Activated CD8-positive, alpha-beta memory T cell treated with anti-CD3 and anti-CD28 coated beads, Interleukin-2, amount 50 U/mL, for 24 hours (primary cell): ENCODE results near the gene TMEM202.
"Not testable (repeated sequence)": the region's sequence is repeated elsewhere in the genome, so short reads cannot be mapped to it uniquely, and the experiment has no call there.

Experiments
- DNase-seq: peaks from one replicate; pipeline ENCODE4 v3.0.0-alpha.2; 2020; ENCODE audit errors: extremely low read depth

TMEM202 gene

DNA sequence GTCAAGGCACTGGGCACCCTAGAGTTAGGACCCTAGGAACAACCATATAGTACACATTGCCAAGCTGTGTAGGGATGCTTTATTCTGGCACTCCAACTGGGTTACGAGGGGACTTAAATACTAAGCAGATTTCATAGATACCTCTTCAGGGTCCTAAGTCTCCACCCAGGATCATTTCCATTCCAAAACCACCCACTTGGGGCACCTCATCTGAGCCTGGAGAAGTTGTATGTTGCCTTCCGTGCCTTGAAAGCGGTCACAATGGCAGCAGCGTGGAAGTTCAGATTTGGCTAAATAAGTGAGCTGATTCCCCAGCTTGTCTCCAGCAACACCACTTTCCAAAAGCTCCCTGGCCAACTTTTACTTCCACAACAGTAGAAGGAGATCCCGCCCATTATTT, 4.6 kb downstream of the TMEM202 start:
- no peak for DNase-seq

DNA sequence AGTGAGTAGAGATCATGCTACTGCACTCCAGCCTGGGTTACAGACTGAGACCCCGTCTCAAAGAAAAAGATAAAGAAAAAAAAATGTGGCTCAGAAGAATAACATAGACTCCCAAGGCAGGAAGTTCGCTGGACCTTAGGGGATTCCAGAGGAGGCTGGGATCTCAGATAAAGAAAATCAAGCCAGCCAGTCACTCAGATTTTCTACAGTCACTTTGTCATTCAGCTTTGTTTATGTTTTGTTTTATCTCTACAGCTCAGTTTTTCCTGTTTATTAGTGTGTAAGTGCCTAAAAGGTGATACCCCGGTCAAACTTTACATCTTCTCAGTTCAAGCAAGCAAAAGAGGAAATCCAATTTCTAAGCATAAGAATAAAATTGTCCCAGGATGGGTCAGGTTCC, 6.3 kb downstream of the TMEM202 start:
- DNase-seq = no peak

DNA sequence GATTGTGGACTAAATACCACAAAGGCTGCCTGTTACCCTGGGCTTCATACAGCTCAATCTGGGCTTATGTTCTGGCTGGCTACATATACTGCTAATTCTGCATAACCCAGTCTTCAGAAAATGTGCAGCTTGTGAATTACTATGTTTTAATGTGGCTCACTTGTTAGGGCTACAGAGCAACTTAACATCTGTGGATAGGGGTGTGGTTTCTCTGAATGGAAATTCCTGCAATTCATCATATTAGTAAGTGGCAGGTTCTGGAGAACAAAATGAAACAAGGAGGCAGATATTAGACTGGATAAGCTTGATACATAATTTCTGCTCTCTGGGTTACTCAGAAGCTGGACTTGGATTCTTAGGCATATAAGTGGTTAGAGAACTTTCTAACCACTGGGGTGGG, 6.7 kb downstream of the TMEM202 start:
- DNase-seq = no peak

DNA sequence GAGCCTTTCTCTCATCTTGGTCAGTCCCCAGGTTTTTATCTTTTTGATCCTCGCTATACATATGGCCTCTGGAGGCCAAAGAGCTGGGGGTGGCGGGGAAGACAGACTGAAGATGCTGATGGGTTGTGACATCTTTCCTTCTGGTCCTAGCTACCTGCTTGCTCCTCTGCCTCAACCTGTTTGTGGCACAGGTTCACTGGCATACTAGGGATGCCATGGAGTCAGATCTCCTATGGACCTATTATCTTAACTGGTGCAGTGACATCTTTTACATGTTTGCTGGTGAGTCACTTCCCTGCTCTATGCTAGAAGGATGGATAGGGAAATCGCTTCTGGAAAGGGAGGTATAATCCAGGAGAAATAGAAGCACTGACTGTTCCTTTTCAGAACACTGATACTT, 8.8 kb downstream of the TMEM202 start:
- no peak for DNase-seq

DNA sequence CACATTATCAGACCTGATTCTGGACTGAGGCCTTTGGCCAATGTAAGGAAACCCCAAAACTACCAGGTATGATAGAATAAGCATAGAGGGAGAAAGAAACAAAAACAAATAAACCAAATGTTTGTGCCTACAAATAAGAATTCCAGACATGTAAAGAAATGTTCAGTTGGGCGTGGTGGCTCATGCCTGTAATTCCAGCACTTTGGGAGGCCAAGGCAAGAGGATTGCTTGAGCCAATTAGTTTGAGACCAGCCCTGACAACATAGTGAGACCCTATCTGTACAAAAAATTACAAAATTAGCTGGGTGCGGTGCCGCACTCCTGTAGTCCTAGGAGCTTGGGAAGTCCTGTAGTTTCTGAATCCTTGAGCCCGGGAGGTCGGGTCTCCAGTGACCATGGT, 13.0 kb downstream of the TMEM202 start:
- no peak for DNase-seq

DNA sequence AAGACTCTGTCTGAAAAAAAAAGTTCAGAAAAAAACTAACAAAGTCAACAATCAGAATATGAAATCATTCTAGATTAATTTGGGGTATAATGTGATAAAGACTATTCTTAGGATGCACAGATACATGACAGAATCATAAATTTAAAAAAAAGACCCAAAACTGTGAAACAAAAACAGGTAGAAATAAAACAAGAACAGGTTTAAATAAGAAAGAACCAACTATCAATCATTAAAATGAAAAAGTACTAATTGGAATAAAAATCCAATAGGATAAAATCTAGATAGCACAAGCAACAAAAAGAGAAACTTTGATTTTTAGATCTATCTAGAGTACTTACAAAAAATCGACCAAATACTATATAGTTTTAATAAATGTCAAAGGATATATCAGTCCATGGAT, 13.4 kb downstream of the TMEM202 start:
- no peak for DNase-seq

DNA sequence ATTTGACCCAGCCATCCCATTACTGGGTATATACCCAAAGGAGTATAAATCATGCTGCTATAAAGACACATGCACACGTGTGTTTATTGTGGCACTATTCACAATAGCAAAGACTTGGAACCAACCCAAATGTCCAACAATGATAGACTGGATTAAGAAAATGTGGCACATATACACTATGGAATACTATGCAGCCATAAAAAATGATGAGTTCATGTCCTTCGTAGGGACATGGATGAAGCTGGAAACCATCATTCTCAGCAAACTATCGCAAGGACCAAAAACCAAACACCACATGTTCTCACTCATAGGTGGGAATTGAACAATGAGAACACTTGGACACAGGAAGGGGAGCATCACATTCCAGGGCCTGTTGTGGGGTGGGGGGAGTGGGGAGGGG, 15.2 kb downstream of the TMEM202 start:
- DNase-seq = not testable (repeated sequence)

DNA sequence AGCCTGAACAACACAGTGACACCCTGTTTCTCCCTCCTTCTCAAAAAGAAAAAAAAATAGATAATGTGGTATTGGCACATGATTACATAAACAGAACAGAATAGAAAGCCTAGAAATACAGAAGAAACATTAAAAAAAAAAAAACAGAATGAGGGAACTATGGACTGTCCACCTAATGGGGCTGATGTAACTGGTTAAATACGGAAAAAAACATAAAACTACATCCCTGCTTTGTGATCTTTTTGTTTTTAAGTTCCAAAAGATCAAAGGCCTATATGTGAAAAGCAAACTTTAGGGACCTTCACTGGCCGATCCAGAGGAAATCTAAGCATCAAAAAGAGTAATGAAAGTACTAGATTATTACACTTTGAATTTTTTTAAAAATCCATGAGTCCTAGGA, 17.2 kb downstream of the TMEM202 start:
- no peak for DNase-seq

DNA sequence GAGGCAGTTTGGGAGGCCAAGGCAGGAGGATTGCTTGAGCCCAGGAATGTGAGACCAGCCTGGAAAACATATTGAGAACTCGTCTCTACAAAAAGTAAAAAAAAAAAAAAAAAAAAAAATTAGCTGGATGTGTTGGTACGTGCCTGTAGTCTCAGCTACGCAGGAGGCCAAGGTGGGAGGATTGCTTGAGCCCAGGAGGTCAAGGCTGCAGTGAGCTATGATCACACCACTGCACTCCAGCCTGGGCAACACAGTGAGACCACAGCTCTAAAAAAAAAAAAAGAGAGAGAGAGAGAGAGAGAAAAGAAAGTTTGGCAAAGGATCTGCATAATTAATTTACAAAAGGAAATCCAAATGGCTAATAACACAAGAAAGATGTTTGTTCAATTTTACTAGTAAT, 21.7 kb downstream of the TMEM202 start:
- not testable (repeated sequence) for DNase-seq

DNA sequence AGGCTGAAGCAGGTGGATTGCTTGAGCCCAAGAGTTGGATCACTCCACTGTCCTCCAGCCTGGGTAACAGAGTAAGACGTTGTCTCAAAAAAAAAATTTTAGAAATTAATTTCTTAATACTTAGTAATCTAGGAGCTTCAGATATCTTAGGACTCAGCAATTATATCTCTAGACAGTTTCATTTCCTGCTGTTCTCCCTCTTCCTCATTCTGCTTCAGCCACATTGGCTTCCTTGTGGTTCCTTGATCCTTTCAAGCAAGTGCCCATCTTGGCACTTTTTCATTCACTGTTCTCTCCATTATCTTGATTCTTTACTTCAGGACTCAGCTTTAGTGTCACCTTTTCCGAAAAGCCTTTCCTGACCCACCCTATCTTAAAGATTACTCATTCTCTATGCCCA, 22.5 kb downstream of the TMEM202 start:
- no peak for DNase-seq

DNA sequence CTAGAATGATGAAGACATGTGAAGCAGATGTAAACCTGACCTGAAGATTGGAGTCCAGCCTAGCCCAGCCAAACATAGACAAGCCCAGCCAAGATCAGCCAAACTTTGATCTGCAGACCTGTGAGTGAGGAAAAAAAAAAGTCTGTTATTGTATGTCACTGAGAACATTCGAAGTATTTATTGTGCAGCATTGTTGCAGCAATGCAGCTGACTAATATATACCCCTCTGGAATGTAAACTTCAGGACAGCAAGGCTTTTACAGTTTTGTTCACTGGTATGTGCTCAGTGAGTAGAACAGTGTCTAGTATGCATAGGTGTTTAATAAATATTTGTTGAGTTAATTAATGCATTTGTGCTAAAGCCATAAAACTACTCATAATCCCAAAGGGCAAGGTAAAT, 23.4 kb downstream of the TMEM202 start:
- DNase-seq = no peak

DNA sequence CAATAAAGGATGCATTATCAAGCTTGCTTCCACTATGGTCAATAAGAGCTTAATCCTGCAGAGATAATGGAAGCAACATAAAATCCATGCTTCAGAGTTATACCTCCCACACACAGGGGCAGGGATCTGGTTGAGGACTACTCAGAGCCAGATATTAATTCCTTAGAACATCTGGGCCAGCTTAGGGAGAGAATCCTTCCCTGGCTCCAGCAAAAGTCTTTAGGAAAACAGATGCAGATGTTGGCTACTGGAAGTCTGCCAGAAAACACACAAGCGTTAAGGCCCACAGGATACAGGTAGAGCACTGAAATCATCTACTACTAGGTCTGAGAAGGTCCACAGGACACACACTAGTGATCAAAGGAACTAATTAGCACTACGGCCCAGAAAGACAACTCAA, 25.2 kb downstream of the TMEM202 start:
- no peak for DNase-seq

DNA sequence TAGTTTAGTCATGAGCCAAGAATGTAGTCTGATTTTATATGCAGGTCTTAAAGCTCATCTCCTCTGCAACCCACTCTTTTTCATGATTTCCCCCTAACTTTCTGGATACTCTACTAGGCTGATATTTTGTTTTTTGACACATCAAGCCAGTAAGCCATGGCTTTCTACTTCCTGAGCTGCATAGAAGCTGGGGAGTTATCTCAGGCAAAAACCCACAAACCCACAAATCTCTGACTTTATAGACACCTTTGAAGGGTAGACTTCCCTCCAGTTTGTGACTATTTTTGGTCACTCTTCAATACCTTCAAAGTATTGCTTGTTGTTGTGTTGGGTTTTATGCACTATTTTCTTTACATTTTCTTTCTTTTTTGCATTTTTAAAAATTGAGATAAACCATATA, 28.6 kb downstream of the TMEM202 start:
- DNase-seq = no peak

DNA sequence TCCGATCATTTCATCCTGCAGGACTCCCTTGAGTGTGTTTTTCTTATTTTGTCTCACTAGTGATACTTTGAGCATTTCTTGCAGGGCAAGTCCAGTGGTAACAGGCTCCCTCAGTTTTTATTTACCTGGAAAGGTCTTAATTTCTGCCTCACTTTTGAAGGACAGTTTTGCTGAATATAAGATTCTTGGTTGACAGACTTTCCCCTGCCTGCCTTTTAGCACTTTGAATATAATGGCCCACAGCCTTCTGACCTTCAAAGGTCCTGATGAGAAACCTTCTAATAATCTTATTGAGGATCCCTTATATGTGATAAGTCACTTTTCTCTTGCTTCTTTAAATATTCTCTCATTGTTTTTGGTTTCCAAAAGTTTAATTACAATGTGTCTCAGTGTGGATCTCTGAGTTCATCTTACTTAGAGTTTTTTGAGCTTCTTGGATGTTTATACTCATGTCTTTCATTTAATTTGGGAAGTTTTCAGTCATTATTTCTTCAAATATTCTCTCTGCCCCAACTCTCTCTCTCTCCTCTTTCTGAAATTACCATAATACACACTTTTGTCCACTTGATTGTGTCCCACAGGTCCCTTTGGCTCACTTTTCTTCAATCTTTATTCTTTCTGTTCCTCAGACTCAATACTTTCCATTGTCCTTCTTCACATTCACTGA, 39.7 kb downstream of the TMEM202 start:
- no peak for DNase-seq

DNA sequence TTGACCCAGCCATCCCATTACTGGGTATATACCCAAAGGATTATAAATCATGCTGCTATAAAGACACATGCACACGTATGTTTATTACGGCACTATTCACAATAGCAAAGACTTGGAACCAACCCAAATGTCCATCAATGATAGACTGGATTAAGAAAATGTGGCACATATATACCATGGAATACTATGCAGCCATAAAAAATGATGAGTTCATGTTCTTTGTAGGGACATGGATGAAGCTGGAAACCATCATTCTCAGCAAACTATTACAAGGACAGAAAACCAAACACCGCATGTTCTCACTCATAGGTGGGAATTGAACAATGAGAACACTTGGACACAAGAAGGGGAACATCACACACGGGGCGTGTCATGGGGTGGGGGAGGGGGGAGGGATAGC, 44.7 kb downstream of the TMEM202 start:
- DNase-seq = not testable (repeated sequence)

DNA sequence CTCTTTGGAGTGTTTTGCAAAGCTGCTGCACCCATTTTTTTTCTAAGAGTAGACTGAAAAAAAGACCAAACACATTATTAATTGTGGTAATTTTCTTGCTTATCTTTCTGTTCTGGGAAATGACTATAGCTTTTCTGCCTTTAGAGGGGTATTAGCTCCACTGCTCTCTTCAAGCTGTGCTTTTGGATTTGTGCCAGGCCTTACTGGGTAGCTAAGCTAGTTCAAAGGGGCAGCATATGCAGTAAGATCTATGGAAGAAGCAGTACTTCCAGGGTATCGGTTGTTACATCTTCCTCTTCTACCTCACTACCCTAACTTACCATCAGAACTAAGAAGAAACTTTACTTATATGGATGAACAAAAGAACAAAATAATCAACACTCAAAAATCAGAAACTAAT, 47.3 kb downstream of the TMEM202 start:
- DNase-seq = no peak

DNA sequence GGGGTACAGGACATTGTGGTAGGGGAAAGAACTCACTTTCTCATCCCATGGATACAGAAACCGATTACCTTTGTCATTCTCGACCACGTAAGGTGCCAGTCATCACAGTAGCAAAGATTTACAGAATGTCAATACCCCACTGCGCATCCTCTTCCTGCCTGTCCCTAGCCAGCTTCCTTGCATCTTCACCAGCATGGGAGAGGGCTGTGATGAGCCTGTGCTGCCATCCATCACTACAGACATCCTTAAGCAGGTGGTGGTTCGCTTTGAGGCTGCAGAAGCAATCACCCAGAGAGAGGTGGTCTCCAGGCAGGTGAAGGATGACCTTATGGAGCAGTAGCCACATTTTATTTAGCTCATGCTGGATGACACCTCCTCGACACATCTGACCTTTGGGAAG, 52.7 kb downstream of the TMEM202 start:
- no peak for DNase-seq

DNA sequence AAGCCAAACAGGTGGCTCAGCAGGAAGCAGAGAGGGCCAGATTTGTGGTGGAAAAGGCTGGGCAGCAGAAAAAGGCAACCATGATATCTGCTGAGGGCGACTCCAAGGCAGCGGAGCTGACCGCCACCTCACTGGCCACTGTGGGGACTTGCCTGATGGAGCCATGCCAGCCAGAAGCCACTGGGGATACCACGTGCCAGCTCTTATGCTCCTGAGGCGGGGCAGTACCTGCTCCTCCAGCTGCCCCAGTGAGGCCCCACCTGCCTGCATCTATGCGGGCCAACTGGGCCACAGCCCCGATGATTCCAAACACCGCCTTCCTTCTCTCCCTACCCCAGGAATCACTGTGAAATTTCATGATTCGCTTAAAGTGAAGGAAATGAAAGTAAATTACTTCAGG, 53.1 kb downstream of the TMEM202 start:
- no peak for DNase-seq

DNA sequence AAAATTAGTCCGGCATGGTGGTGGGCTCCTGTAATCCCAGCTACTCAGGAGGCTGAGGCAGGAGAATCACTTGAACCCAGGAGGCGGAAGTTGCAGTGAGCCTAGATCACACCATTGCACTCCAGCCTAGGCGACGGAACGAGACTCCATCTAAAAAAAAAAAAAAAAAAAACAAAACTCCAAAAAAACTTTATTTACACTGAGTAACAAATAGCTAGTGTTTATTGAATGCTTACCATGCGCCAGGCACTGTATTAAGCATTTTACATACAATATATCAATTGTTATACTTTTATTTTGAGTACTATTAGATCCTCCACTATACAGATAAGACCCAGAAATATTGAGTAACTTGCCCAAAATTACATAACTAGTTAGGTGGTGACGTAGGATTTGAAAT, 58.6 kb downstream of the TMEM202 start:
- DNase-seq = no peak
